ENCODE measurements around the gene MID1IP1.
A peak's percentile ranks its signal among the peaks of the same experiment; 100 is the strongest.

The MID1IP1 gene, protein sequence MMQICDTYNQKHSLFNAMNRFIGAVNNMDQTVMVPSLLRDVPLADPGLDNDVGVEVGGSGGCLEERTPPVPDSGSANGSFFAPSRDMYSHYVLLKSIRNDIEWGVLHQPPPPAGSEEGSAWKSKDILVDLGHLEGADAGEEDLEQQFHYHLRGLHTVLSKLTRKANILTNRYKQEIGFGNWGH

DNA sequence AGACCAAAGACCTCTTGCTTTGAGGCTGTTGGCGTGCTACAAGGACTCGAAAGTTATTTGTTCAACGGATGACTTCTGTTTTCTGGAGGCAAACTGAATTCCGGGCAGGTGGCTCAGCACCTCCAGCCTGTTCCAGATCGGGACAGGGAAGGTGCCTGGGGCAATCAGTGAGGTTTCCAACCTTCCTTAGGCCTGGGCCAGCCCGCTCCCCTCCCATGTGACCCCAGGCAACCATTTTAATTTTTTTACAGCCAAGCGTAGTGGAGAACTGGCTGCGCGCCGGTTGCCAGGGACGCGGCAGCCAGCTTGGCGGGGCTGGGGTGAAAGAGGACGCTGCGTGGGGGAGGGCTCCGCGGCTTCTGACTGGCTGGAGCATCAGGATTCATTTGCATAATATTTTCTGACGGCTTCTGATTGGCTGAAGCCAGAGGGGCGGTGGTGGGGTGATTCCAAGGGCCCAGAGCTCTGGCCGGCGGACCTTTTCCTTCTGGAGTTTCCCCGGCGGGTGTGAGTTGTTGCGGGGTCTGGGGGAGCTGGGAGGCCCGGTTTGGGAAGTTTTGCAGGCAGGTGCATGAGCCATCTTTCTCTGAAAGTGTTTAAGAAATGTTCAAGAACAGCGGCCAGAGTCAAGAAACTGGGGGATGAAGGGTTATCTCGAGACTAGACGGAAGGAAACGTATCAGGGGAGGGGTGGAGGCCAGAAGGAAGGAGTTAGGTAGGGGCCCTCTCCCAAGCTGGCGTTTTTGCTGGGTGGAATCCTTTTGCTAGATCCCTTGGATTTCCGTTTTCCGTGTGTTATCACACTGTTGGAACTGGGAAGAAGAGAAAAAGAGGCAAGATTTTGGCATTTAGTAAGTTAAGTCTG, at the start of gene MID1IP1:
Gene MID1IP1, plus strand, starts transcription at position 479 of the 865 bp plus-strand sequence. CDS start 3,488 bp downstream, outside the sequence.
- FAIRE-seq: no peak

DNA sequence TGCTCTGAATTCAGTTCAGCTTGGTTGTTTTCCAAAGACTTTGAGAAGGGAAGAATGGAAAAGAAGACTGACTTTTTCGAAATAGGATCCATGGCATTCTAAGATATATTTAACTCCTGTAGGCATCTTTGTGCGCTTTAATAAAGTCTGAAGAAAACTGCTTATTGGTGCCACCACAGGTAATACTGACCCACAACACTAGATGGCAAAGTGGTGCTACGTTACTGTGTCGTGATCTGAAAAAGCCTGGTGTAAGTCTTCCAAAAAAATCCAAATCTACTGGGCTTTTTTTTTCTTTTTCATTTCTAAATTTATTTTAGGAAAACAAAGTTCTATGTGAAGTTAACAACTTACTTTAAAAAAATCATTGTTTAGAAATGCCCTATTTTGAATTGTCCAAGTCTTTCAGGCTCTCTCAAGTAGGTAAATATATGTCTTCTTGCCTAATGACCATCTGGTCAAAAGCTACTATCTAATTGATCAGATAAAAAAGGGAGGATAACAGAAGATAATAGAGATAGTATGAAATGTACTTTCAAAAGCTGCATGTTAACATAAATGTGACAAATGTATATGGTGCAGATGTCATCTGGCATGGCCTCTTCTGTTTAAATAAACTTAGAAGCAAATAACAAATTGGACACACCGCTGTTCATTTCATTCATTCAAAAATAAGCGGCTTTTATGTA, 47.0 kb upstream of the MID1IP1 start:
- peak; percentile 87 for FAIRE-seq

DNA sequence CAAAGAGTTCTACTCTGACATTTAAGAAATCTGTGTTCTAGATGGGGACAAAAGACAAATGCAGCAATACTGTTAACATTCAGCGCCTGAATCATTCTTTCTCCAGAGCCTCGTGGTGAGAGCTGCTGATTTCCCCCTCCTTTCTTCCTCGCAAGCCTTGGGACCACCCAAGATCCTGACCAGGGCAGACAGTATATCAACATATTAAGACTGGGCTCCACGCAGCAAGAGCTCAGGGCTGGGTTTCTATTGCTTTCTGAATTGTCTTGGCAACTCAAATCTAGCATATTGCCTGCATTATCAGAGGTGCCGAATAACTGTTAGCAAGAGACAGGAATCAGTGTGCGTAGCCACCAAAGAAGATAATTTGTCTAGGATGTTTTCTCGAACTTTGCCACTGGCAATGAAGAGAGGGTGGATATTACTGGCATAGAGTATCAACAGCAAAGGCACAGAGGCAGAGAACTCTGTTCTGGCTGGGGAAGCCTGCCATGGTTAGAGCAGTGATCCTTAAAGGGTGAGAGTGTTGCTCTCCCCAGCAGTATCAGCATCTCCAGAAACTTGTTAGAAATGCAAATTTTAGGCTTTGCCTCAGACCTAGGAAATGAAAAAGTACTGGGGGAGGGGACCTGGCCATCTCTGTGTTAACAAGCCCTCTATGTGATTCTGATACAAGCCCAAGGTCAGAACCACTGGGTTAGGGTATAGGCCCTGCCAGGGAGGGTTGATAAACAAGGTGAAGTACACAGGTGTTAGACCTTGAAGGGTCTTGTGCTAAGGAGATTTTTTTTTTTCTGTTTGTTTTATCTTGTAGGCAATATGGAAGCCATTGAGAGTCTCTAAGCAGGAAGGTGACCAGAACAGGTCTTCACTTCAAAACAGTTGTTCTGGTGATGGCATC, 46.2 kb upstream of the MID1IP1 start:
- no peak for FAIRE-seq

DNA sequence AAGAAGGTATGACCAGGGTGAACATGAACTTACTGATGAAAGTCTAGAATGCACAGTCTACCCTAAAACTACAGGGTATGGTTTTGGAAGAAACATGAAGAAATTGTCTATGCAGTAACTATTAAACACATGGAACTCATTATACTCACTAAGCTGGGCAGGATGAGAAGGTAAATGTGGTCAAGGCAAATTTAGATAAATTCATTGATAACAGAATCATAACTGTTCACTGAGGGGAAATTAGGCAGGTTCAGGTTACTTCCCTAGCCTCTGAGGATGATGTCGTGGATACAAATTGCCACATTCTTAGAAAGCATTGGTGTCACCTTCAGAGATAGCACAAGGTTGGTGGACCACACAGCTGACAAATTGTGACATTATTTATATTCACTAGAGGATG, 40.4 kb upstream of the MID1IP1 start:
- FAIRE-seq: no peak

DNA sequence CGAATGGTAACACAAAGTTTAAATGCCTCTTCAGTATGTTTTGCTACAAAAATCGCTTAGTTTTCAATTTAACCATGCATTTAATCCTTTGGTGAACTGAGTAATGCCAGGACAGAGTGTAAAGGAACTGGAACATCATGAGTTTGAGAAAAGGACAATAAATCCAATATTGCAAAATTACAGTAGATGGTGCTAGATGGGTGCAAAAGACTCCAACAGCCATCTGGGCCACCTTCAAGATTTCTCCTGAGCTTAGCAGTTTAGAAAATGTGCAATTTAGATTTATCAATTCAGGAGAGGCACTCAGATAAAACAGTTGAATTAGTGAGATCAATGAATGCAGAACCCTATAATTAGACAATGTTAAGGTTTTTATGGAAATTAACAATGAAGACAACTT, 33.2 kb upstream of the MID1IP1 start:
- FAIRE-seq: no peak

DNA sequence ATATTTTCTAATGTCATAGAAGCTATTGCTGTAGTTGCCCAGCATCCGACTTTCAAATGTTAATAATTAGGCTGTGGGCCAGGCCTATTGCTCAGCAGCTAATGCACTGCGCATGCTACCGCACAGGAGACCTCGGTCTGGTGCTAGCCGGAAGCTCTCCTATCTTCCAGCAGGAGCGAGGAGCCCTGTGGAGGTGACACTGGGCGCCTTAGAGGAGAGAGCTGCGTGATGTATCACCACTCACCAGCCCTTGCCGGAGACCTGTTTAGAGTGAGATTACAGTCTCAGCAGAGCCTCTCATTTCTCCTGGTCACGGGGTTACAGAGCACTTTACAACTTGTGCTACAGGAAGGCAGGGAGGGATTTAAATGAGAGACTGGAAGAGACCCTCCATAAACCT, 31.1 kb upstream of the MID1IP1 start:
- FAIRE-seq: no peak

DNA sequence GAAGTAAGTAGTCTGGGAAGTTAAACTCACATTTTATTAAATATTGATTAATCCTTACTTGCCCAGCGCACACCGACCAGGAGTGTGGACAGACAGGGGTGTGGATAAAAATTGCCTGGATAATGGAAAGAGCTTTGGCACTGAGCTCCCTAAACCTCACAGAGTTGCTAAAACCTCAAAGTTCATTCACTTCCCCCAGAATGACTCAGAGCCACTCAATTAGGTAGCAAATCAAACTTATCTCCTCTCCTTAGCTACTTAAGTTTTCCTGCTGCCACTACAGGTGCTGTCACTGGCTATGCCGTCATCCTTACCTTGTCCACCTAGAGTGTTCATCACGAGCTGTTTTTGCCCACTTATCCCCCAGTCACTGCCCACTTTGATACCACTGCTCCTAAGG, 27.0 kb upstream of the MID1IP1 start:
- no peak for FAIRE-seq

DNA sequence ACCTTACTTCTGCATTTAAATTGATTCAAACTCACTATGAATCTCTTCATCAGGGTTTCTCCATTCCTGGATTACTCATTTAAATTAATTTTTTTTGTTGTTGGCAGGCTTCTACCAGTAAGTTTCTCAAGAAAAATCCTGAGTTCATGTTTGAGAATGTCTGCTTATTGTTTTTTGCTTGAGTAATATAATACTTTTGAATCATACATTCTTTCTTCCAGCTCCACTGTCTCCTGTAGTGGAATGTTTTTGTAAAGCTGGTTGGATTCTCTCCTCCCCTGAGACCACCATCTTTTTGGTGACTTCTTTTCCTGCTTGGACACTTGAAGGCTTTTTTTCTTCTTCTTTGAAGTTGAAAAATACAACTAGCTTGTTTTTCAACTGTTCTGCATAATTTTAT, 4.3 kb upstream of the MID1IP1 start:
- FAIRE-seq: no peak

DNA sequence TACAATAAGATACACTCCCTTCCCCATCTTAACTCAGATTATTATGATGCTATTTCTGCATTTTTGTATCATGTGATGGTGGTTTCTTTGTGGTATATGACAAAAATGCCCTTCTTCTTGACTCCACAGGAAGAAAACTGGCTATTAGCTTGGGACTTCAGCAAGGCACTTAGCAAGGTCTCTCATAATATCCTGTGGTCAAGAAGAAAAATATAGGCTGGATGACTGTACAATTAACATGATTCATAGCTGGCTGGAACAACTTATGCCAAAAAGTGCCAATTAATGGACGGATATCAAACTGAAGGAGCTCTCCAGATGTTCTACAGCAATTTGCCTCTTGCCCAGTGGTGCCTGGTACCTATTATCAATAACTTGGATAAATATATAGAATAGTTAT, 2.3 kb upstream of the MID1IP1 start:
- no peak for FAIRE-seq

DNA sequence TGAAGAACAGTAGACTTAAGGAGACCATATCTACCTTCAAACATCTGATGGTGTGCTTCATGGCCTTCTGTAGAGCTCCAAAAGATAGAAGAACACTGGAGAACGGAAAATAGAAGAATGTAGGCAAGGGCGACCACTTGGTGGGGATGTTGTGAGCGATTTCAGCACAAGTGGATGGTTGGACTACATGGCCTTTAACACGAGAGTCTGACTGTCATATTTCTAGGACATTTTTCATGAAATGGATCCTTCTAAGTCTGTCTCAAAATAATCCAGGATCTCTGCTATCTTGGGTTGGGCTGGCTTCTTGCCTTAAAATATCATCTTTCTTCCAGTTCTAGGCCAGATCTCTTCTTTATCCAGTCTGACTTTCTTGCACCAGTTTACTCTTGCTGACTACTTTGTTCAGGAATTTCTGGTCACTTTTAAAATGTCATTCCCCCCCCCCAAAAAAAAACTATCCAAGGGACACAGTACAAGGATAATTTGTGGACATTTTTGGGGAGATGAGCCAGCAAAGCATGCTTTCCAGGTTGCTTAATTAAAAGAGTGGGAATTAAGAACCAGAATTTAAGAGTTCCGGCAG, 1.2 kb upstream of the MID1IP1 start:
- no peak for FAIRE-seq

DNA sequence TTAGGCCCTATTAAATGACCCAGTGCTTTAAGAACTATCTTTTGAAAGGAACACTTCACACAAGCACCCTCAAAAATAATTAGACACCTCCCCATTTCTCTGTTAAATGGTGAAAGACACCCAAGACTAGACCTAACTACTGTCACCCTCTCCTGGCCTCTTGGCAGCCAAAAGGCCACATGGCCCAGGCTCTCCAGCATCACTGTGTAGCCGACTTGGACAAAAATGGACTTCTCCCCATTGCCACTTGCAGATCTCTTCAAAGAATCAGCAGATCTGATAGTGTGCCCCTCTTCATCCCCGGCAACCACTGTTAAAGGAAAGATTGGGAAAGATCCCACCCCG, 2.0 kb downstream of the MID1IP1 start:
- FAIRE-seq: no peak

DNA sequence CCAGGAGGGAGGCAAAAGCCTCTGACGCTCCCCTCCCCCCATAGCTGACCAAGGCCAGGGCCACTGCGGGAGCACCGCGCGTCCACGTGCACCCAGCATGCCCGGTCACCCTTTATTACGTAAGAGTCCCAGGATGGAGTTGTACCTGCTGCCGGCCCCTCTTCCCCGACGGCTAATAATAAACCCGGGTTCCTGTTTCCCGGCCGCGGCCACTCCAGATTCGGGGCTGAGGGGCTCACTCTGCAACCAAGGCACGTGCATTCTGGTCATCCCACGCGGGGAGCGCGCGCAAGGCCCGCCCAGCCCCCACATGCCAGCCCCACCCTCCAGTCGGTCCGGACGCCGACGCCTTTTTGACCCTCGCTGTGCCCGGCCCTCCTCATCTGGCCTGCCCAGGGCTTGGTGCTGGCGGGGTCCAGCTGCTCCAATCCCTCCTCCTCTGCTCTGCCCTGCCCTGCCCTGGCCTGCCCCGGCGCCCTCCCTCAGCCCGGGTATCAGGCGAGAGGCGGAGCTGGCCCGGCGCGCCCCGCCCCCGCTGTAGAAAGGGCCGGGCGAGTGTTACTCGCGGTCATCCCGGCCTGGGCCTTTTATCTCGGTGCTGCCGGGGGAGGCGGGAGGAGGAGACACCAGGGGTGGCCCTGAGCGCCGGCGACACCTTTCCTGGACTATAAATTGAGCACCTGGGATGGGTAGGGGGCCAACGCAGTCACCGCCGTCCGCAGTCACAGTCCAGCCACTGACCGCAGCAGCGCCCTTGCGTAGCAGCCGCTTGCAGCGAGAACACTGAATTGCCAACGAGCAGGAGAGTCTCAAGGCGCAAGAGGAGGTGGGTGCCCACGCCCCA, 2.6 kb downstream of the MID1IP1 start:
- FAIRE-seq: no peak

DNA sequence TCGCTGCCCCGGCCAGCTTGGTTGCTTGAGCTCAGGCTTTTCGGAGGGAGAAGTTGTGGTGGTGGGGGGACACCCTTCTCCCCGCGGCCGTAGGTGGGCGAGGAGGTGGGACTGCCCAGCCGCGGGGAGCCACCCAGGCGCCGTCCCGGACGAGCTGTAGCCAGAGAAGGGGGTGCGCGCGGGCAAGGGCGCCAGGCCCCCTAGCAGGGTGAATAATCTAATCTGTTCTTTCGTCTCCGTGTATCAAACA, 3.1 kb downstream of the MID1IP1 start:
- FAIRE-seq: no peak

DNA sequence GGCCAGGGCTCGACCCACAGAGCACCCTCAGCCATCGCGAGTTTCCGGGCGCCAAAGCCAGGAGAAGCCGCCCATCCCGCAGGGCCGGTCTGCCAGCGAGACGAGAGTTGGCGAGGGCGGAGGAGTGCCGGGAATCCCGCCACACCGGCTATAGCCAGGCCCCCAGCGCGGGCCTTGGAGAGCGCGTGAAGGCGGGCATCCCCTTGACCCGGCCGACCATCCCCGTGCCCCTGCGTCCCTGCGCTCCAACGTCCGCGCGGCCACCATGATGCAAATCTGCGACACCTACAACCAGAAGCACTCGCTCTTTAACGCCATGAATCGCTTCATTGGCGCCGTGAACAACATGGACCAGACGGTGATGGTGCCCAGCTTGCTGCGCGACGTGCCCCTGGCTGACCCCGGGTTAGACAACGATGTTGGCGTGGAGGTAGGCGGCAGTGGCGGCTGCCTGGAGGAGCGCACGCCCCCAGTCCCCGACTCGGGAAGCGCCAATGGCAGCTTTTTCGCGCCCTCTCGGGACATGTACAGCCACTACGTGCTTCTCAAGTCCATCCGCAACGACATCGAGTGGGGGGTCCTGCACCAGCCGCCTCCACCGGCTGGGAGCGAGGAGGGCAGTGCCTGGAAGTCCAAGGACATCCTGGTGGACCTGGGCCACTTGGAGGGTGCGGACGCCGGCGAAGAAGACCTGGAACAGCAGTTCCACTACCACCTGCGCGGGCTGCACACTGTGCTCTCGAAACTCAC, 3.6 kb downstream of the MID1IP1 start:
- FAIRE-seq: no peak

DNA sequence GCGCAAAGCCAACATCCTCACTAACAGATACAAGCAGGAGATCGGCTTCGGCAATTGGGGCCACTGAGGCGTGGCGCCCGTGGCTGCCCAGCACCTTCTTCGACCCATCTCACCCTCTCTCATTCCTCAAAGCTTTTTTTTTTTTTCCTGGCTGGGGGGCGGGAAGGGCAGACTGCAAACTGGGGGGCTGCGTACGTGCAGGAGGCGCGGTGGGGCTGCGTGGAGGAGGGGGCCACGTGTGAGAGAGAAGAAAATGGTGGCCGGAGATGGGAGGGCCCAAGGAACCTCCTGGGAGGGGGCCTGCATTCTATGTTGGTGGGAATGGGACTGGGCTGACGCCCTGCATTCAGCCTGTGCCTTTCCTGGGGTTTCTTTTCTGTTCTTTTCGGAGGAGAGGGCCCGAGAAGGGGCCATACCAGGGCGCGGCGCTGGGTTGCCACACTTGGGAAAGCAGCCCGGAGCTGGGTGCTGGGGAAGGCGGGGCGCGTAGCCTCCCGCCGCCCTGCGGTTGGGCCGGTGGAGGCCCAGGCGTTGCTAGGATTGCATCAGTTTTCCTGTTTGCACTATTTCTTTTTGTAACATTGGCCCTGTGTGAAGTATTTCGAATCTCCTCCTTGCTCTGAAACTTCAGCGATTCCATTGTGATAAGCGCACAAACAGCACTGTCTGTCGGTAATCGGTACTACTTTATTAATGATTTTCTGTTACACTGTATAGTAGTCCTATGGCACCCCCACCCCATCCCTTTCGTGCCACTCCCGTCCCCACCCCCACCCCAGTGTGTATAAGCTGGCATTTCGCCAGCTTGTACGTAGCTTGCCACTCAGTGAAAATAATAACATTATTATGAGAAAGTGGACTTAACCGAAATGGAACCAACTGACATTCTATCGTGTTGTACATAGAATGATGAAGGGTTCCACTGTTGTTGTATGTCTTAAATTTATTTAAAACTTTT, 4.5 kb downstream of the MID1IP1 start:
- FAIRE-seq: no peak

DNA sequence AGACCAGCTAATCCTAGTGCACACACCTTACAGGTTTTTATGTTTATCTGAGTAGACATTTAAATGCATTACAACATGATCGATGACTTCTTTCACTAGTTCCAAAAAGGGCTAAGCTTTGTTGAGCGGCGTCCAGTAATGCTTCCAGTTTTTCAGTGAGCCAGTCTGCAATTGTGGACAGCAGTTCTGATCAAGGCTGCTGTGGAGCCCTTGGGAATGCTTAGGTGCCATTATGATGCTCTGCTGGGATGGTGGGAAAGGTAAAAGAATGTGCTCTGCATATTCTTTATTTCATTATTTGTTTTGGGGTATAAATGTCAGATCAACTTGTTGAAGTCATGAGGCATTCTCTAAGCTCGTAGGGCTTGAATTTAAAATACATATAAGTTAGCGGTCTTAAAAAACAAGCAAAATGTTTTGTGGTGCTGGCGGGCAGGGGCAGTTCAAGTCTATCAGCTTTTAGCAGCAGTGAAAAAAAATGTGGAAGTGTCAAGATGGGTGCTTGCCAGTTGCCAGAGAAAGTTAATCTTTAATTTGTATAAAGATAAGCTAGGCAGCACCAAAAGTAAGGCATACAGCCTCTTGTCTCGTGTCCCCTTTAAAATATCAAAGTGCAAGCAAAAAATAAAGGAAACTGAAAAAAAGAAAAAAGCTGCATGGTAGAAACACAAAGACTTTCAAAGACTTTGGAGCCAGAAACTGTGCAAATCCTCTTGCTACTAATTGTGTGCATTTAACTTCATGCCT, 5.8 kb downstream of the MID1IP1 start:
- no peak for FAIRE-seq

DNA sequence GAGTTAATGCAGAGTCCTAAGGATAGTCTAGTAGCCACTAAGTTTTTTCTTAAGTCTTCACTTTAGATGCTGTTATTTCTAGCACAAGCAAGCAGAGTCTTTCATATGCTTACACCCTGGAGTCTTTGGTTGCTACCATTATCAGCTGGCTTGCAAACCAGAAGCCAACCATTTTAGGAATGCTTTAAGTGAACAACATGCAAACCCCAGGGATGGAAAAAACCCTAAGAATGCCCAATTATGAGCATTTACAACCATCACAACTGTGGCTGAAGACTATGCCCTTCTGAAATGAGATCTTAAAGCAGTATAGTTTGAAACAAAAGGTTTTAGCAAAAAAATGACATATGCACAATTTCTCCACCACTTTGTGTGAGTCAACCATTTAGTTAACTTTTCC, 6.6 kb downstream of the MID1IP1 start:
- FAIRE-seq: no peak

DNA sequence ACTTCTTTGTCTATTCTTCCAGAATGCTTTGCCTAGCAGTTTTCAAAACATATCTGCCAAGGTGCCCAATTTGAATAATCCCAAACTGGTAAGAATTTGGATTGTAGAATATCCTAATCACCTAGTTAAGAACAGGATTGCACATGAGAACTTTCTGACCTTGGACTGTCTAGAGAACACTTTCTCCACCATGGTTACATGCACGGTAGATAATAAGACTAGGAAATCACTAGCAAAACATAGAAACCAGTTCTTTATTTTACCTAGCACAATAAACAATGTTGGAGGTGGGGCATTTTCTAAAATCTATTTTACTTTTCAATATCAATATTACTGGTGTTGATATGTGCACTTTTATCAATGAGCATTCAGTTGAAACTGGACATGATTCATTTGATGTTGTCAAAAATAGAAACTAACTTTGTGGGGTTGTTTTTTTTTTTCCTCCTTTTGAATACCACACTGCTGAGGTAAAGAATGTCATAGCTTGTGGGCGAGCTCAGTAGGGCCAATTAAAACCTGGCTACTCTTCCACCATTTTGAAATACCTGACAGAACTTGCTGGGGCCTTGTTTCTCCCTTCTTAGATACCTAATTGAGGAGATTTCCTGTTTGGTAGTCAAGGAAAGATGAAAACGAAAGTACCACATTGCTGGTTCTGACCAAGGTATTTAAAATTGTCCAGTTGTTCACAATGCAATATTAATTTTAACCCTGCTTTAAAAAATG, 10.4 kb downstream of the MID1IP1 start:
- FAIRE-seq: no peak

DNA sequence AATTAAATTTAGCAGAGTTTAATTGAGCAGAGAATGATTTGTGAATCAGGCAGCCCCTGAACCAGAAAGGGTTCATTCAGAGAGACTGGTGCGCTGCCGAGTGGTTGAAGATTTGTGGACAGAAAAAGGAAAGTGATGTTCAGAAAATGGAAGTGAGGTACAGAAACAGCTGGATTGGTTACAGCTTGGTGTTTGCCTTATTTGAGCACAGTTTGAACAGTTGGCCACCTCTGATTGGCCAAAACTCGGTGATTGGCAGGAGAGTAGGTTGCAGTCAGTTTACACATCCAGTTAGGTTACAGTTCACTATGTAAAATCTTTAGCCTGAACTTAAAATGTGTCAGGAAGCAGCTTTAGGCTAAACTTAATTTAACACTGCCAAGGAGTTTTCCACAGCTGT, 14.9 kb downstream of the MID1IP1 start:
- no peak for FAIRE-seq

Data from TTC549 (cell line).